H9 (cell line): ENCODE measurements around the gene C3orf85. TPM values are rescaled to one million over a fixed set of nuclear protein-coding genes. Genes with fewer than 3 reads are reported as not detected.

Source experiments
- DNase-seq: peaks from one replicate; pipeline ENCODE4 v3.0.0-alpha.2; 2017
- H2AFZ ChIP-seq: one replicate; pipeline ENCODE4 v1.6.1; 2013; ENCODE audit warnings: mild to moderate bottlenecking, low read length, control low read depth, moderate library complexity
- H2AK5ac ChIP-seq: 2 replicates; pipeline ENCODE4 v1.6.1; 2013; ENCODE audit warnings: low read length, control low read depth, mixed read lengths; ENCODE audit not compliant: insufficient read length
- H2BK120ac ChIP-seq: one replicate; pipeline ENCODE4 v1.6.1; 2013; ENCODE audit warnings: low read depth, mild to moderate bottlenecking, low read length, control low read depth, inconsistent platforms; ENCODE audit not compliant: poor library complexity, severe bottlenecking
- H2BK12ac ChIP-seq: 2 replicates; pipeline ENCODE4 v1.6.1; 2013; ENCODE audit warnings: low read length, control low read depth, mixed read lengths, low read depth; ENCODE audit not compliant: insufficient read length
- H2BK15ac ChIP-seq: 2 replicates; pipeline ENCODE4 v1.6.1; 2013; ENCODE audit warnings: low read depth, low read length, control low read depth
- H2BK20ac ChIP-seq: one replicate; pipeline ENCODE4 v1.6.1; 2013; ENCODE audit warnings: low read depth, mild to moderate bottlenecking, low read length, control low read depth, inconsistent platforms; ENCODE audit not compliant: poor library complexity, severe bottlenecking
- H2BK5ac ChIP-seq: 2 replicates; pipeline ENCODE4 v1.6.1; 2013; ENCODE audit warnings: low read length, control low read depth, mixed read lengths; ENCODE audit not compliant: insufficient read length
- H3K14ac ChIP-seq: 2 replicates; pipeline ENCODE4 v1.6.1; 2013; ENCODE audit warnings: low read length, control low read depth; ENCODE audit not compliant: insufficient read depth
- H3K18ac ChIP-seq: 2 replicates; pipeline ENCODE4 v1.6.1; 2013; ENCODE audit warnings: low read depth, mild to moderate bottlenecking, mixed read lengths, low read length, control low read depth; ENCODE audit not compliant: insufficient read length
- H3K23ac ChIP-seq: 2 replicates; pipeline ENCODE4 v1.6.1; 2013; ENCODE audit warnings: low read length, control low read depth, mixed read lengths, low read depth; ENCODE audit not compliant: insufficient read length
- H3K23me2 ChIP-seq: 2 replicates; pipeline ENCODE4 v1.6.1; 2013; ENCODE audit warnings: low read depth, mild to moderate bottlenecking, mixed read lengths, low read length, control low read depth; ENCODE audit not compliant: insufficient read length, poor library complexity, severe bottlenecking
- H3K27ac ChIP-seq: 2 replicates; pipeline ENCODE4 v1.5.1; 2013; ENCODE audit warnings: low read length, control low read depth, mixed read lengths, low read depth; ENCODE audit not compliant: insufficient read length
- H3K27me3 ChIP-seq: 2 replicates; pipeline ENCODE4 v1.6.1; 2013; ENCODE audit warnings: low read length, control low read depth, inconsistent platforms; ENCODE audit not compliant: insufficient read depth
- H3K4ac ChIP-seq: 2 replicates; pipeline ENCODE4 v1.6.1; 2013; ENCODE audit warnings: low read depth, mild to moderate bottlenecking, control low read depth, inconsistent platforms, low read length, moderate library complexity
- H3K4me1 ChIP-seq: 2 replicates; pipeline ENCODE4 v1.6.1; 2013; ENCODE audit warnings: low read length, control low read depth, inconsistent platforms; ENCODE audit not compliant: insufficient read depth
- H3K4me2 ChIP-seq: 2 replicates; pipeline ENCODE4 v1.6.1; 2013; ENCODE audit warnings: low read length, control low read depth, mixed read lengths; ENCODE audit not compliant: insufficient read length, insufficient read depth
- H3K56ac ChIP-seq: 2 replicates; pipeline ENCODE4 v1.6.1; 2013; ENCODE audit warnings: low read depth, mild to moderate bottlenecking, mixed read lengths, low read length, control low read depth; ENCODE audit not compliant: insufficient read length
- H3K79me1 ChIP-seq: 2 replicates; pipeline ENCODE4 v1.6.1; 2013; ENCODE audit warnings: low read depth, mild to moderate bottlenecking, moderate library complexity, low read length, control low read depth, inconsistent platforms; ENCODE audit not compliant: insufficient read depth, poor library complexity, severe bottlenecking
- H3K79me2 ChIP-seq: 2 replicates; pipeline ENCODE4 v1.6.1; 2013; ENCODE audit warnings: low read length, control low read depth, inconsistent platforms; ENCODE audit not compliant: insufficient read depth
- H3K9ac ChIP-seq: 2 replicates; pipeline ENCODE4 v1.6.1; 2013; ENCODE audit warnings: low read length, control low read depth, mixed read lengths; ENCODE audit not compliant: insufficient read length; ENCODE audit errors: extremely low read depth
- H3K9me3 ChIP-seq: one replicate; pipeline ENCODE4 v1.6.1; 2013; ENCODE audit warnings: low read depth, low read length, inconsistent platforms; ENCODE audit not compliant: control insufficient read depth
- H3T11ph ChIP-seq: one replicate; pipeline ENCODE4 v1.6.1; 2013; ENCODE audit warnings: mild to moderate bottlenecking, low read length, control low read depth, inconsistent platforms
- H4K20me1 ChIP-seq: one replicate; pipeline ENCODE4 v1.6.1; 2013; ENCODE audit not compliant: control insufficient read depth, insufficient read length, insufficient read depth
- H4K5ac ChIP-seq: 2 replicates; pipeline ENCODE4 v1.6.1; 2013; ENCODE audit warnings: low read depth, mild to moderate bottlenecking, mixed read lengths, low read length, control low read depth; ENCODE audit not compliant: insufficient read length
- H4K8ac ChIP-seq: replicated peaks from 2 replicates; pipeline ENCODE4 v1.6.1; 2013; ENCODE audit warnings: low read length, control low read depth, mixed read lengths, low read depth; ENCODE audit not compliant: insufficient read length
- H4K91ac ChIP-seq: 2 replicates; pipeline ENCODE4 v1.6.1; 2013; ENCODE audit warnings: low read depth, mild to moderate bottlenecking, moderate library complexity, mixed read lengths, low read length, control low read depth; ENCODE audit not compliant: insufficient read length
- H3K27ac Mint-ChIP-seq, 3 experiments: 2 replicates in 2 of 3; 3 replicates in 1 of 3; pipeline ENCODE4 v1.8.0; 2020 to 2021; ENCODE audit warnings: mixed read lengths in 3 of 3, mild to moderate bottlenecking in 1 of 3, moderate library complexity in 1 of 3
- H3K27me3 Mint-ChIP-seq: 2 replicates; pipeline ENCODE4 v1.8.0; 2021; ENCODE audit warnings: low read depth, mild to moderate bottlenecking, moderate library complexity, mixed read lengths
- H3K36me3 Mint-ChIP-seq, 3 experiments: 2 replicates in 2 of 3; 3 replicates in 1 of 3; pipeline ENCODE4 v1.8.0; 2020 to 2021; ENCODE audit warnings: low read depth in 3 of 3, mixed read lengths in 3 of 3; ENCODE audit not compliant: insufficient read depth in 1 of 3
- H3K4me1 Mint-ChIP-seq, 2 experiments: 2 replicates each; pipeline ENCODE4 v1.8.0; 2020; ENCODE audit warnings: mixed read lengths in 2 of 2
- H3K4me3 Mint-ChIP-seq, 2 experiments: 2 replicates in 1 of 2; 3 replicates in 1 of 2; pipeline ENCODE4 v1.8.0; 2020 to 2021; ENCODE audit warnings: mild to moderate bottlenecking in 2 of 2, mixed read lengths in 2 of 2, moderate library complexity in 1 of 2
- H3K9me3 Mint-ChIP-seq, 2 experiments: 2 replicates in 1 of 2; 3 replicates in 1 of 2; pipeline ENCODE4 v1.8.0; 2020; ENCODE audit warnings: mild to moderate bottlenecking in 2 of 2, mixed read lengths in 2 of 2, moderate library complexity in 1 of 2
- CTCF ChIP-seq: fragments of 200-600 bp; sonication (generic); conservative IDR thresholded peaks from 3 replicates; pipeline ENCODE4 v1.8.0; 2021; ENCODE audit warnings: antibody characterized with exemption, mild to moderate bottlenecking
- WGBS: extraction: QIAGEN DNeasy Blood & Tissue Kit; methylation state at CpG from one replicate; pipeline ENCODE4 v1.1.7; 2013; ENCODE audit warnings: missing lambda C conversion rate, low lambda C conversion rate, mixed read lengths; ENCODE audit not compliant: insufficient read length; ENCODE audit errors: extremely low coverage; 5-methylcytosine and 5-hydroxymethylcytosine counted together
- total RNA-seq: library from RNA; stranded (reverse); gene quantifications from 2 replicates; pipeline ENCODE4 v1.2.1, GENCODE V29; 2021

The C3orf85 gene
- total RNA-seq, 1 experiment from 2014 or later = not detected

GRCh38 chr3:109191421-109191820, 54.9 kb downstream of the C3orf85 start:
- Histone ChIP-seq H4K91ac (no peak overlapping the region), H2BK5ac (no peak overlapping the region), H3T11ph (no peak overlapping the region), H3K27me3 (no peaks in the 10 kb centered on the region), H2BK12ac (no peak overlapping the region), H3K18ac (no peak overlapping the region), H2AFZ (no peak overlapping the region), H2AK5ac (no peak overlapping the region), H3K23me2 (no peaks in the 10 kb centered on the region), H2BK120ac (no peak overlapping the region), H3K23ac (no peak overlapping the region), H3K27ac (no peak overlapping the region), H3K79me2 (no peaks in the 10 kb centered on the region), H3K4me1 (no peaks in the 10 kb centered on the region; the same call in 1 of the 2 replicates), H2BK15ac (no peak overlapping the region), H4K20me1 (no peaks in the 10 kb centered on the region), H3K9ac (no peak overlapping the region), H3K4ac (no peak overlapping the region), H2BK20ac (no peak overlapping the region), H4K5ac (no peak overlapping the region), H3K4me2 (no peak overlapping the region), H3K56ac (no peak overlapping the region), H4K8ac (no peak overlapping the region), H3K14ac (no peak overlapping the region), H3K79me1 (no peaks in the 10 kb centered on the region), H3K9me3 (no peaks in the 10 kb centered on the region)
- Mint-ChIP-seq H3K27me3 (no peaks in the 10 kb centered on the region), H3K9me3 (no peaks in the 10 kb centered on the region), H3K27ac (no peak overlapping the region), H3K4me1 (peaks cover 20 to 21% of the 10 kb centered on the region in 2 experiments), H3K4me3 (no peak overlapping the region), H3K36me3 (no peaks in the 10 kb centered on the region)
- no peak for DNase-seq
- WGBS = no CpG with 5 or more reads among the region's 1 CpG
- TF ChIP-seq CTCF = no peak
